Activated naive CD8-positive, alpha-beta T cell treated with anti-CD3 and anti-CD28 coated beads for 36 hours (primary cell): ENCODE results near the gene PLXNA3. TPM values are rescaled to one million over a fixed set of nuclear protein-coding genes. Genes with fewer than 3 reads are reported as not detected.

Experiments
- DNase-seq: peaks from one replicate; pipeline ENCODE4 v3.0.0; 2021
- H3K27ac Mint-ChIP-seq: one replicate; pipeline ENCODE4 v1.8.0; 2022; ENCODE audit warnings: mild to moderate bottlenecking, moderate library complexity, mixed read lengths
- H3K27me3 Mint-ChIP-seq: one replicate; pipeline ENCODE4 v1.8.0; 2022; ENCODE audit warnings: mild to moderate bottlenecking, mixed read lengths
- H3K36me3 Mint-ChIP-seq: one replicate; pipeline ENCODE4 v1.8.0; 2021; ENCODE audit warnings: mild to moderate bottlenecking, mixed read lengths
- H3K4me1 Mint-ChIP-seq: one replicate; pipeline ENCODE4 v1.8.0; 2021; ENCODE audit warnings: mixed read lengths
- H3K4me3 Mint-ChIP-seq: one replicate; pipeline ENCODE4 v1.8.0; 2022; ENCODE audit warnings: mild to moderate bottlenecking, moderate library complexity, mixed read lengths
- H3K9me3 Mint-ChIP-seq: one replicate; pipeline ENCODE4 v1.8.0; 2022; ENCODE audit warnings: mixed read lengths
- total RNA-seq, 2 experiments: library from RNA; stranded (reverse); gene quantifications; one replicate each; pipeline ENCODE4 v1.2.3, GENCODE V29; 2021

The PLXNA3 gene
- total RNA-seq, 2 experiments from 2014 or later: 22.3 to 23.1 TPM

DNA sequence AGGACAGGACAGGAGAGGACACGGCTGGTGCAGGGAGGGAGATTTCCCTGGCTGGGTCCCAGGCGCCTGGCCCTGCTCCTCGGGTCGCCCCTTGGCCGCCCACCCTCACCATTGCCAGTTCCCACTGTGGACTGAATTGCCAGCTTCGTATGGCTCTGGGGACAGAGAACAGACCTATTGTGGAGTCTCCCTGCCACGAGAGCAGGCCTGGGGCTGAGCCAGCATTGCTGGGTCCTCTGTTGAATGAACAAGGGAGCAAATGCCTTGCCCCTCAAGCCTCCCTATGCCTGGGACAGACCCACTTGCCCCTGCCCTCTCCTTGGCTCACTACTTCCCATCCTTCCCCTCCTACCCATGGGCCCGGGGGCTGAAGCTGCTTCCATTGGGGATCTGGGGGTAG, 4.3 kb downstream of the PLXNA3 start:
- no peak overlapping the region for H3K4me3 Mint-ChIP-seq
- peaks cover 1% of the 10 kb centered on the region for H3K4me1 Mint-ChIP-seq
- no peaks in the 10 kb centered on the region for H3K9me3 Mint-ChIP-seq
- DNase-seq: no peak
- H3K27ac Mint-ChIP-seq: no peak overlapping the region
- no peaks in the 10 kb centered on the region for H3K27me3 Mint-ChIP-seq
- H3K36me3 Mint-ChIP-seq: no peaks in the 10 kb centered on the region

DNA sequence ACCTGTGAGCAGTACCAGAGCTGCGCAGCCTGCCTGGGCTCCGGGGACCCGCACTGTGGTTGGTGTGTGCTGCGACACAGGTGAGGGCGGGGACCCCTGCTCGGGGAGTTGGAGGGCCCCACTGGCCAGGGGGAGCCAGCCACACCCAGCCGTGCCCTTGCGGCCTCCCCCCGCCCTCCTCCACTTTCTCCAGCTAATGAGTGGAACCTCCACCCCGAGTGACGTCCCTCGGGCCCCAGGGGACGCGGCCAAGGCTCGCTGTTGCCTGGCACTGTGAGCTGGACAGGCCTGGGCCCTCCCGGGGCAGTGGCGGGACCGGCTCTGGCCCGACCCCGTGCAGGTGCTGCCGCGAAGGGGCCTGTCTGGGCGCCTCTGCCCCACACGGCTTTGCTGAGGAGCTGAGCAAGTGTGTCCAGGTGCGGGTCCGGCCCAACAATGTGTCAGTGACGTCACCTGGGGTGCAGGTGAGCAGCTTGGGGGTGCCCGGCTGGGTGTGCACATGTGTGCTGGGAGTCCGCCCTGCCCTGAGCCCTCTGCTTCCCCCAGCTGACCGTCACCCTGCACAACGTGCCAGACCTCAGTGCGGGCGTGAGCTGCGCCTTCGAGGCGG, 5.6 kb downstream of the PLXNA3 start:
- no peak for DNase-seq
- Mint-ChIP-seq H3K4me3 (no peak overlapping the region), H3K27ac (no peak overlapping the region)

DNA sequence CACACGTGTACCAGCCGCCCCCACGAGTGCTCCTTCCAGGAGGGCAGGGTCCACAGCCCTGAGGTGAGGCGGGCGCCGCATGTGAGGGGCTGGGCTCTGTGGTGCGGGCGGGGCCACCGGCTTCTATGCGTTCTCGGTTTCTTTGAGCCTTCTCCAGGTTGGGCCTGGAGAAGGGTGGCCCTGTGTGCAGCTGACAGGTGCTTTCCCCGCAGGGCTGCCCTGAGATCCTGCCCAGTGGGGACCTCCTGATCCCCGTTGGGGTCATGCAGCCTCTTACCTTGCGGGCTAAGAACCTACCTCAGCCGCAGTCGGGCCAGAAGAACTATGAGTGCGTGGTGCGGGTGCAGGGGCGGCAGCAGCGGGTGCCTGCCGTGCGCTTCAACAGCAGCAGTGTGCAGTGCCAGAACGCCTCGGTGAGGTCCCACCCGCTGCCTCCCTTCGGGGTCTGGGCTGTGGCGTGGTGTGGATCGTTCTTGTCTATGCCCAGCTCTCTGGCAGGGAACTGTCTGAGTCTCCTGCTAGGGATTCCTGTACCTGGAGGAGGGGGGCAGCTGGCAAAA, 6.8 kb downstream of the PLXNA3 start:
- DNase-seq: no peak
- H3K36me3 Mint-ChIP-seq: no peaks in the 10 kb centered on the region
- H3K4me1 Mint-ChIP-seq: no peaks in the 10 kb centered on the region
- no peak overlapping the region for H3K4me3 Mint-ChIP-seq
- H3K9me3 Mint-ChIP-seq: no peaks in the 10 kb centered on the region
- H3K27ac Mint-ChIP-seq: no peak overlapping the region
- no peaks in the 10 kb centered on the region for H3K27me3 Mint-ChIP-seq

More for the DNA sequence above, 5.6 kb downstream of the PLXNA3 start:
- Mint-ChIP-seq H3K9me3 (no peaks in the 10 kb centered on the region), H3K27me3 (no peaks in the 10 kb centered on the region), H3K4me1 (no peaks in the 10 kb centered on the region), H3K36me3 (no peaks in the 10 kb centered on the region)

GRCh38 chrX:154465601-154466000, 7.5 kb downstream of the PLXNA3 start:
- no peaks in the 10 kb centered on the region for H3K4me1 Mint-ChIP-seq
- no peaks in the 10 kb centered on the region for H3K36me3 Mint-ChIP-seq
- no peak for DNase-seq
- no peak overlapping the region for H3K4me3 Mint-ChIP-seq
- no peak overlapping the region for H3K27ac Mint-ChIP-seq
- H3K9me3 Mint-ChIP-seq: no peaks in the 10 kb centered on the region
- H3K27me3 Mint-ChIP-seq: no peaks in the 10 kb centered on the region

DNA sequence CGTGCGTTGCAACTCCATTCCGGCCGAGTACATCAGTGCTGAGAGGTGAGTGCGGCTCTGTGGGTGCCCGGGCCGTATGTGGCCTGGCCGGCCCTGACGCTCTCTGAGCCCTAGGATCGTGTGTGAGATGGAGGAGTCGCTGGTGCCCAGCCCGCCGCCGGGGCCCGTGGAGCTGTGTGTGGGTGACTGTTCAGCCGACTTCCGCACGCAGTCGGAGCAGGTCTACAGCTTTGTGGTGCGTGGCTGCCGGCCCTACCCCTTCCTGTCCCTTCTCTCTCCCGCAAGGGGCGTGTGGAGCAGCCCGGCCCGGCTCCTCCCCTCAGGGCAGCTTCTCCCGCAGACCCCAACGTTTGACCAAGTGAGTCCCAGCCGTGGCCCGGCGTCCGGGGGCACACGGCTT, 8.0 kb downstream of the PLXNA3 start:
- Mint-ChIP-seq H3K4me1 (no peaks in the 10 kb centered on the region), H3K27ac (no peak overlapping the region), H3K9me3 (no peaks in the 10 kb centered on the region), H3K27me3 (no peaks in the 10 kb centered on the region), H3K4me3 (no peak overlapping the region), H3K36me3 (no peaks in the 10 kb centered on the region)
- no peak for DNase-seq

DNA sequence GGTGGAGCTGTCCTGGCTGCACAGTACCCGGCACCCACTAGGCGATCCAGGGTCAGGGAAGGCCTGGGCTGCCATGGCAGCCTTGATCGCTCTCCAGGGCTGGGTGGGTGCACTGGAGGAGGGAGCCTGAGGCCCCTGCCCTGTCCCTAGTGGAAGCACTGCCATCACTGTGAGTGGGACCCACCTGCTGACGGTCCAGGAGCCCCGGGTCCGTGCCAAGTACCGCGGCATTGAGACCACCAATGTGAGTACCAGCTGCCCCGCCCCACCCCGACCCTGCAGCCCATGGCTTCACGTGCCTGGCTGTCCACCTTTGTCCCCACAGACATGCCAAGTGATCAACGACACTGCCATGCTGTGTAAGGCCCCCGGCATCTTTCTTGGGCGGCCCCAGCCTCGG, 8.8 kb downstream of the PLXNA3 start:
- Mint-ChIP-seq H3K9me3 (no peaks in the 10 kb centered on the region), H3K36me3 (no peaks in the 10 kb centered on the region), H3K4me3 (no peak overlapping the region), H3K27me3 (no peaks in the 10 kb centered on the region), H3K27ac (no peak overlapping the region), H3K4me1 (no peaks in the 10 kb centered on the region)
- DNase-seq: no peak

- no peaks in the 10 kb centered on the region for H3K4me1 Mint-ChIP-seq
- no peaks in the 10 kb centered on the region for H3K9me3 Mint-ChIP-seq
- no peak overlapping the region for H3K27ac Mint-ChIP-seq
- no peaks in the 10 kb centered on the region for H3K36me3 Mint-ChIP-seq
- no peak for DNase-seq
- no peaks in the 10 kb centered on the region for H3K27me3 Mint-ChIP-seq
- no peak overlapping the region for H3K4me3 Mint-ChIP-seq
Observed at GRCh38 chrX:154467556-154467955, 9.5 kb downstream of the PLXNA3 start.

DNA sequence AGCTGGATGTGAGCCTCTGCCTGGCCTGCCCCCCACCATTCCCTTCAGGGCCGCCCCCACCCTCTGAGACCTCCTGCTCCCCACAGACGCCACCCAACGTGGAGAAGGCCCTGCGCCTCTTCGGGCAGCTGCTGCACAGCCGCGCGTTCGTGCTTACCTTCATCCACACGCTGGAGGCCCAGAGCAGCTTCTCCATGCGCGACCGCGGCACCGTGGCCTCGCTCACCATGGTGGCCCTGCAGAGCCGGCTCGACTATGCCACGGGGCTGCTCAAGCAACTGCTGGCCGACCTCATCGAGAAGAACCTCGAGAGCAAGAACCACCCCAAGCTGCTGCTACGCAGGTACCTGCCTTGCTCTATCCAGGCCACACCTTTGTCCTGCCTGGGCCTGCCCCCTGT, 10.1 kb downstream of the PLXNA3 start:
- Mint-ChIP-seq H3K36me3 (no peaks in the 10 kb centered on the region), H3K4me3 (no peak overlapping the region), H3K27me3 (no peaks in the 10 kb centered on the region), H3K4me1 (no peaks in the 10 kb centered on the region), H3K9me3 (no peaks in the 10 kb centered on the region), H3K27ac (no peak overlapping the region)
- no peak for DNase-seq

GRCh38 chrX:154469114-154469513, 11.0 kb downstream of the PLXNA3 start:
- Mint-ChIP-seq H3K27me3 (no peaks in the 10 kb centered on the region), H3K4me1 (no peaks in the 10 kb centered on the region), H3K9me3 (no peaks in the 10 kb centered on the region), H3K36me3 (no peaks in the 10 kb centered on the region), H3K4me3 (no peak overlapping the region), H3K27ac (no peak overlapping the region)
- no peak for DNase-seq

- no peak for DNase-seq
- Mint-ChIP-seq H3K4me1 (no peaks in the 10 kb centered on the region), H3K4me3 (no peak overlapping the region), H3K27ac (no peak overlapping the region), H3K36me3 (no peaks in the 10 kb centered on the region), H3K9me3 (no peaks in the 10 kb centered on the region), H3K27me3 (no peaks in the 10 kb centered on the region)
Observed at GRCh38 chrX:154469880-154470279, 11.8 kb downstream of the PLXNA3 start.

- DNase-seq: no peak
- H3K4me3 Mint-ChIP-seq: no peak overlapping the region
- no peaks in the 10 kb centered on the region for H3K9me3 Mint-ChIP-seq
- no peaks in the 10 kb centered on the region for H3K27me3 Mint-ChIP-seq
- H3K27ac Mint-ChIP-seq: no peak overlapping the region
- no peaks in the 10 kb centered on the region for H3K4me1 Mint-ChIP-seq
- H3K36me3 Mint-ChIP-seq: peaks cover under 1% of the 10 kb centered on the region
Observed at GRCh38 chrX:154470434-154470833, 12.4 kb downstream of the PLXNA3 start.

DNA sequence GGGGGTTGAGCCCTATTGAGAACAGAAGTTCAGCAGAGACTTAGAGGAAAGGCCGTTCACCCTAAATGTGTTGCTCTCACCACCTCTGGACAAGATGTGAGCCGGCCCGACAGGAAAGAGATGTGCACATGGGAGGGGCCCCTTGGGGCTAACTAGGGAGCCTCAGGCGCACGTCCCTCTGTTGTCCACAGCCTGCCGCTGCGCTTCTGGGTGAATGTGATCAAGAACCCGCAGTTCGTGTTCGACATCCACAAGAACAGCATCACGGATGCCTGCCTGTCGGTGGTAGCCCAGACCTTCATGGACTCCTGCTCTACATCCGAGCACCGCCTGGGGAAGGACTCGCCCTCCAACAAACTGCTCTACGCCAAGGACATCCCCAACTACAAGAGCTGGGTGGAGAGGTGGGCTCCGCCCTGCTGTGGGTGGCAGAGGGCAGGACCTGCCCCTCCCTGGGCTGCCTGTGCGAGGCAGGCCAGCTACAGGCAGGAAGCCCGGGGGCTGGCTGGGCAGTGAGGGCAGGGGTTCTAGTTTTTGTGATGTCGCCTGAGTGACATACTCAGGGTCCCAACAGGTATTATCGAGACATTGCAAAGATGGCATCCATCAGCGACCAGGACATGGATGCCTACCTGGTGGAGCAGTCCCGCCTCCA, 13.0 kb downstream of the PLXNA3 start:
- peaks cover 2% of the 10 kb centered on the region for H3K36me3 Mint-ChIP-seq
- H3K27ac Mint-ChIP-seq: no peak overlapping the region
- no peak for DNase-seq
- H3K27me3 Mint-ChIP-seq: no peaks in the 10 kb centered on the region
- H3K4me1 Mint-ChIP-seq: peaks cover 3% of the 10 kb centered on the region
- H3K9me3 Mint-ChIP-seq: no peaks in the 10 kb centered on the region
- no peak overlapping the region for H3K4me3 Mint-ChIP-seq

- peaks cover 3% of the 10 kb centered on the region for H3K4me1 Mint-ChIP-seq
- no peak for DNase-seq
- peak overlapping the region; percentile 62 for H3K27ac Mint-ChIP-seq
- no peaks in the 10 kb centered on the region for H3K27me3 Mint-ChIP-seq
- no peak overlapping the region for H3K4me3 Mint-ChIP-seq
- peaks cover 2% of the 10 kb centered on the region for H3K36me3 Mint-ChIP-seq
- H3K9me3 Mint-ChIP-seq: no peaks in the 10 kb centered on the region
Observed at GRCh38 chrX:154471839-154472684, 14.0 kb downstream of the PLXNA3 start.

DNA sequence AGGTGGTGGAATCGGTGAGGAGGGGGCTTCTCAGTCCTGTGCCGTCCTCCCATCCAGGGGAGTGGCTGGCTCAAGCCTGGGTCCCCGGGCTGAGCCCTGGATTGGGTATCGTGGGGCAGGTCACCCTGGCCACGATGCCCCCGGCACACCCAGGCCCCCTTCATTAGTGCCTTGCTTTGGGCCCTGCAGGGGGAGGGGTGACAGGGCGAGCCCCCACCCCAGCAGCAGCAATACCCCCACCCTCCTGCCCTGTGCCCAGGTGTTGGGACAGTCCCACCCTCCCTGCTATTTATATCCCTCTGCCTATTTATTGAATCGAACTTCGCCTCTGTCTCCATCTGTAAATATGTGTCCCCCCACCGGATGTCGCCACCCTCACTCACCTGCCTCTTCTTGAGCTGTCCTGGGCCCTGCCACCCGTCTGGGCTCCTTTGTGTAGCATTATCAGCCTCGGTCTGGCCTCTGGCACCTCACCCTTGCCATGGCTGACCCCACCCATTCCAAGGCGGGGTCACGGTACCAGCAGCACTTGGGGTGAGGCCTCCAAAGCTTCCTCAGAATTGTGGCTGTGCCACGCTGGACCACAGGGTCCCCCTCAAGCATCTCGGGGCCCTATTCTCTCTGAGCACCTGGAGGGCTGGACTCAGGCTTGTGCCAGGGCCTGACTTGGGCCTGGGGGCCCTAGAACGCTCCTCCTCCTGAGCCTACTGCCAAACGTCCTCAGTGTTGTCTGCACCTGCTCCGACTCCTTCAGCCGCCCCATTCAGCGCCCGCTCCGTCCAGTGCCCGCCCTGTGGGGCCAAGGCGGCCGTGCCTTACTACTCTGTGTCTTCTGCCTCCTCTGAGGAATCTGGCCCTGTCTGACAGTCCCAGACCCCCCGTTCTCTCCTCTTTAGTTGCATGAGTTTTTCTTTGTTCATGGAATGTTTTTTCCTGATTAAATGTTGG, 14.9 kb downstream of the PLXNA3 start:
- Mint-ChIP-seq H3K27me3 (no peaks in the 10 kb centered on the region), H3K36me3 (peaks cover 4% of the 10 kb centered on the region), H3K27ac (no peak overlapping the region), H3K9me3 (no peaks in the 10 kb centered on the region), H3K4me3 (no peak overlapping the region), H3K4me1 (peaks cover 11% of the 10 kb centered on the region)
- DNase-seq: no peak
